Epithelial cell of umbilical artery (primary cell): ENCODE data around the gene TBC1D3H. TPM values are rescaled to one million over a fixed set of nuclear protein-coding genes. Genes with fewer than 3 reads are reported as not detected.

Experiments
- total RNA-seq: library from RNA; depleted of rRNA; stranded (reverse); fragments of >200 nt; gene quantifications from 2 replicates; pipeline ENCODE4 v1.2.3, GENCODE V29; 2014

TBC1D3H gene
- total RNA-seq = not detected in 2 replicates

DNA sequence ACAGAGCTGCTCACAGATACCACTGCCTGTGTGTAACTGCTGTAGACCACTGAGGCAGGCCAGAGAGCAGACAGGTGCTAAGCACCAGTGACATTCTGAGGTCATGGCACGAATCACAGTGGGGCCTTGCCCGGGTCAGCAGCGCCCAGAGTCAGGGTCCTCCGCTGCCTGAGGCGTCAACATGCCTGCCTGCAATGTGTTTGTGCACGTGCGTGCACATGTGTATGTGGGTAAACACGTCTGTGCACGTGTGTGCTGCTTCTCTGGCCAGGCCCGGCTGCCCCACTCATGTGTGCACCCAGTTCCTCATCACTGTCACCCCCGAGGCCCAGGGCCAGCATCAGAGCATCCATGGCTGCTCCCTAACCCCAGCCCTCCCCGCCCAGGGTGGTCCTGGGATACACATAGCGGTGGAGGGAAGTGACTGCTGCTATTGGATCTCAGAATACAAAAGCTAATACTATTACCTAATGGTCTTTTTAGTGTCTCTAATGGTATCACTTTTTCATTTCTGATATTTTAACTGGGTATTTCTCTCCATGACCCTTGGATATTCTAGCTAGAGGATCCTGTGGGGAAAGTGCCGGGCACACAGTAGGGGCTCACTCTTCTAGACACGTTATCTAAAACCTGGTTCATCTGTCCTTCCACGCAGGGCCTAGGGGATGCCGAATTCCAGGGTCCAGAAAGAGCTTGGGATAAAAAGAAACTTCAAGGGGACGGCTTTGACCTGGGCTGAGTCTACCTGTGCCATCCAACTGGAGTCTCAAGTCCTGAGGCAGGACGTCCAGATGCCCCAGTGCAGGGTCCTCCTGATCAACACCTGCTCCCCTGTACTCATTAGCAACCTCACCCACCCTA, at the start of gene TBC1D3H:
Gene TBC1D3H, minus strand, starts transcription at position 51 of the 861 bp plus-strand sequence. CDS start 1,540 bp downstream, outside the sequence.

Other genes starting within 250 kb of the TBC1D3H start
- 0.97 and 1.4 TPM in 2 replicates for gene TBC1D3B, start 211.8 kb downstream of the TBC1D3H start, total RNA-seq
- not detected in 2 replicates for gene CCL3L1, start 191.7 kb downstream of the TBC1D3H start, total RNA-seq
- not detected in 2 replicates for gene CCL4L2, start 177.4 kb downstream of the TBC1D3H start, total RNA-seq
- not detected in 2 replicates for gene TBC1D3I, start 123.9 kb downstream of the TBC1D3H start, total RNA-seq
- gene TBC1D3G, start 64.6 kb downstream of the TBC1D3H start, total RNA-seq = not detected in 2 replicates
- gene ZNHIT3, start 98.2 kb upstream of the TBC1D3H start, total RNA-seq = 37.1 and 41.9 TPM in 2 replicates
- 46.4 and 51.7 TPM in 2 replicates for gene MYO19, start 146.4 kb upstream of the TBC1D3H start, total RNA-seq
- 8.1 and 10.5 TPM in 2 replicates for gene PIGW, start 146.6 kb upstream of the TBC1D3H start, total RNA-seq
- gene GGNBP2, start 156.5 kb upstream of the TBC1D3H start, total RNA-seq = 54.6 and 68.8 TPM in 2 replicates
- 7.8 and 10.2 TPM in 2 replicates for gene DHRS11, start 203.4 kb upstream of the TBC1D3H start, total RNA-seq
- 5.8 and 7.0 TPM in 2 replicates for gene MRM1, start 213.1 kb upstream of the TBC1D3H start, total RNA-seq